OCI-LY3 (cell line): ENCODE results near the gene ADGRE1.

ENCODE experiments used
- EZH2phosphoT487 ChIP-seq: fragments of 200-600 bp; shearing (Covaris generic); IDR thresholded peaks from 2 replicates; pipeline ENCODE4 v1.6.1; 2018; ENCODE audit warnings: antibody characterized with exemption, mixed run types, low read depth
- TF ChIP-seq, protein P1 (sequence below): fragments of 200-600, 300-600 bp; sonication (generic); IDR thresholded peaks from 2 replicates; pipeline ENCODE4 v1.5.1; 2014; ENCODE audit warnings: antibody characterized with exemption, low read length, low read depth

GRCh38 chr19:6856749-6857372, 30.5 kb upstream of the ADGRE1 start:
- TF ChIP-seq, protein P1, sequence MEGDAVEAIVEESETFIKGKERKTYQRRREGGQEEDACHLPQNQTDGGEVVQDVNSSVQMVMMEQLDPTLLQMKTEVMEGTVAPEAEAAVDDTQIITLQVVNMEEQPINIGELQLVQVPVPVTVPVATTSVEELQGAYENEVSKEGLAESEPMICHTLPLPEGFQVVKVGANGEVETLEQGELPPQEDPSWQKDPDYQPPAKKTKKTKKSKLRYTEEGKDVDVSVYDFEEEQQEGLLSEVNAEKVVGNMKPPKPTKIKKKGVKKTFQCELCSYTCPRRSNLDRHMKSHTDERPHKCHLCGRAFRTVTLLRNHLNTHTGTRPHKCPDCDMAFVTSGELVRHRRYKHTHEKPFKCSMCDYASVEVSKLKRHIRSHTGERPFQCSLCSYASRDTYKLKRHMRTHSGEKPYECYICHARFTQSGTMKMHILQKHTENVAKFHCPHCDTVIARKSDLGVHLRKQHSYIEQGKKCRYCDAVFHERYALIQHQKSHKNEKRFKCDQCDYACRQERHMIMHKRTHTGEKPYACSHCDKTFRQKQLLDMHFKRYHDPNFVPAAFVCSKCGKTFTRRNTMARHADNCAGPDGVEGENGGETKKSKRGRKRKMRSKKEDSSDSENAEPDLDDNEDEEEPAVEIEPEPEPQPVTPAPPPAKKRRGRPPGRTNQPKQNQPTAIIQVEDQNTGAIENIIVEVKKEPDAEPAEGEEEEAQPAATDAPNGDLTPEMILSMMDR: no peak
- no peak for TF ChIP-seq EZH2phosphoT487
